ENCODE results near the gene GAS2. TPM values are rescaled to one million over a fixed set of nuclear protein-coding genes. Genes with fewer than 3 reads are reported as not detected.

GAS2 gene
- polyA plus RNA-seq, 1 donor from 2014 or later: 3.4 TPM

DNA sequence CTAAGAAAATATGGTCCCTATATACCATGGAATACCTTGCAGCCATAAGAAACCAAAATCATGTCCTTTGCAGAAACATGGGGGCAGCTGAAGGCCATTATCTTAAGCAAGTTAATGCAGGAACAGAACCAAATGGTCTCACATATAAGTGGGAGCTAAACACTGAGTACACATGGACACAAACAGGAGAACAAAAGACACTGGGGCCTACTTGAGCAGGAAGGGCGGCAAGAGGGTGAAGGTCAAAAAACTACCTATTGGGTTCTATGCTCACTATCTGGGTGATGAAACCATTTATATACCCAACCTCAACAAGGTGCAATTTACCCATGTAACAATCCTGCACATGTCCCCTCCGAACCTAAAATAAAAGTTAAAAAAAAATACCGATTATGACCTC, 22.5 kb downstream of the GAS2 start:
- Mint-ChIP-seq H3K27ac (no peak overlapping the region), H3K9me3 (no peaks in the 10 kb centered on the region), H3K36me3 (no peaks in the 10 kb centered on the region), H3K4me1 (no peaks in the 10 kb centered on the region), H3K4me3 (no peak overlapping the region), H3K27me3 (peaks cover 2% of the 10 kb centered on the region)

GRCh38 chr11:22690257-22690656, 23.8 kb downstream of the GAS2 start:
- Mint-ChIP-seq H3K9me3 (no peaks in the 10 kb centered on the region), H3K4me1 (no peaks in the 10 kb centered on the region), H3K27me3 (no peaks in the 10 kb centered on the region), H3K27ac (no peak overlapping the region), H3K4me3 (no peak overlapping the region), H3K36me3 (no peaks in the 10 kb centered on the region)

DNA sequence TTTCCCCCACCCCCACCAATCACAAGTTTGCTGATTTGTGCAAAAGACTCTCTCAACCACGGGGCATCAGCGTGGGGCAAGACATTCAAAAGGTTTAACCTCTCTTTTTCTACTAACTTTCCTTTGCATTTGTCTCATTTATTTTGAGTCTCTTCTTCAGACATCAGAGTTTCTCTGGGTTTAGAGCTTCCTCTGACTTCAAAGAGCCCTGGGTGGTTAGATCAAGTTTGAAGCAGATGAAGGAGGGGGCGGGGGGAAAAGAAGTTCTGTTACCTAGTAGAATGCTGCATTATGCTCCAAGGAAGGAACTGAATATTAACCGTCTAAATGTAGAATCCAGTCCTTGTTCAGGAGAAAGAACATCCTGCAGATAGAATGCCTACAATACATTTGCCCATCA, 24.5 kb downstream of the GAS2 start:
- H3K27ac Mint-ChIP-seq: no peak overlapping the region

GRCh38 chr11:22699388-22699787, 33.0 kb downstream of the GAS2 start:
- no peak overlapping the region for H3K4me3 Mint-ChIP-seq
- H3K27me3 Mint-ChIP-seq: peaks cover 1% of the 10 kb centered on the region
- H3K27ac Mint-ChIP-seq: no peak overlapping the region
- peaks cover 2% of the 10 kb centered on the region for H3K36me3 Mint-ChIP-seq
- H3K9me3 Mint-ChIP-seq: no peaks in the 10 kb centered on the region
- H3K4me1 Mint-ChIP-seq: no peaks in the 10 kb centered on the region

More for the DNA sequence above, 24.5 kb downstream of the GAS2 start:
- Mint-ChIP-seq H3K4me1 (no peaks in the 10 kb centered on the region), H3K9me3 (no peaks in the 10 kb centered on the region), H3K27me3 (no peaks in the 10 kb centered on the region), H3K36me3 (no peaks in the 10 kb centered on the region), H3K4me3 (no peak overlapping the region)

GRCh38 chr11:22702031-22702430, 35.6 kb downstream of the GAS2 start:
- H3K36me3 Mint-ChIP-seq: peaks cover 2% of the 10 kb centered on the region
- H3K27me3 Mint-ChIP-seq: peaks cover 1% of the 10 kb centered on the region
- H3K4me3 Mint-ChIP-seq: no peak overlapping the region
- H3K4me1 Mint-ChIP-seq: no peaks in the 10 kb centered on the region
- no peak overlapping the region for H3K27ac Mint-ChIP-seq
- no peaks in the 10 kb centered on the region for H3K9me3 Mint-ChIP-seq

DNA sequence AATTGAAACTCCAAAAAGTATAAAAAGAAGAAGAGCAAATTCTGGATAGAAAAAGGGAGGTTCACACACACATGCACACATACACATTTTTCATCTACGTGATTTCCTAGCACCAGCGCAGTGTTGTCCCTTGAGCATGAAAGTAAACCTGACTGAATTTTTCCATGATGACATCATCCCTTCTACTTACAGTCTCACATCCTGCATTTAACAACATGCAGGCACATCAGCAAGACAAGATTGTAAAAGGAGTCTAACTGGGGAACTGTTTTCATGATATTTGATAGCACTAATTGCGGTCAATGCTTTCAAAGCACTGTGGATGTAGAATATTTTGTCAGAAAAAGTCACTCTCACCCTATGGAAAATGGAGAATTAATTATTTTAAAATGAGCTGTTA, 36.6 kb downstream of the GAS2 start:
- peaks cover 2% of the 10 kb centered on the region for H3K36me3 Mint-ChIP-seq
- no peak overlapping the region for H3K27ac Mint-ChIP-seq
- no peak overlapping the region for H3K4me3 Mint-ChIP-seq
- peaks cover 1% of the 10 kb centered on the region for H3K27me3 Mint-ChIP-seq
- peaks cover 0 to 2% (median 0%) of the 10 kb centered on the region in 3 donors for H3K4me1 Mint-ChIP-seq
- peaks cover 0 to 2% (median 0%) of the 10 kb centered on the region in 3 donors for H3K9me3 Mint-ChIP-seq

DNA sequence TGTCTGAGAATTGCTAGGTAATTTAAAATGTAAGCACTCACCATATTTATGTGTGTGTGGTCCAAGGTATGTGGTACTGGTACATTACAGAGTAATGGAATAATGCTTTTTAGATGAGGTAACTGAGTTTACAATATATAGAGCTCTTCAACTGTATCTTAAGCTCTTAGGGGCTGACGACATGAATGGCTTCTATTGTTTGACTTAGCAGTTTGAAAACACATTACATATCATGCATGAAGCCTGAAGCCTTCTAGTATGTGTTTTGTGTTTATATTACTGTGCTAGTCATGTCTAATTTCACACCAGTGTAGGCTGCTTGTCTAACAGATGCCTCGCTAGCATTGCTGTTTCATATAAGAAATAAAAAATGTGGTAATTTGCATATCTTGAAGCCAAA, 37.2 kb downstream of the GAS2 start:
- H3K4me3 Mint-ChIP-seq: no peak overlapping the region
- peaks cover 0 to 2% (median 0%) of the 10 kb centered on the region in 3 donors for H3K9me3 Mint-ChIP-seq
- H3K36me3 Mint-ChIP-seq: peaks cover 2% of the 10 kb centered on the region
- peaks cover 0 to 2% (median 0%) of the 10 kb centered on the region in 3 donors for H3K4me1 Mint-ChIP-seq
- peaks cover 1% of the 10 kb centered on the region for H3K27me3 Mint-ChIP-seq
- H3K27ac Mint-ChIP-seq: no peak overlapping the region

DNA sequence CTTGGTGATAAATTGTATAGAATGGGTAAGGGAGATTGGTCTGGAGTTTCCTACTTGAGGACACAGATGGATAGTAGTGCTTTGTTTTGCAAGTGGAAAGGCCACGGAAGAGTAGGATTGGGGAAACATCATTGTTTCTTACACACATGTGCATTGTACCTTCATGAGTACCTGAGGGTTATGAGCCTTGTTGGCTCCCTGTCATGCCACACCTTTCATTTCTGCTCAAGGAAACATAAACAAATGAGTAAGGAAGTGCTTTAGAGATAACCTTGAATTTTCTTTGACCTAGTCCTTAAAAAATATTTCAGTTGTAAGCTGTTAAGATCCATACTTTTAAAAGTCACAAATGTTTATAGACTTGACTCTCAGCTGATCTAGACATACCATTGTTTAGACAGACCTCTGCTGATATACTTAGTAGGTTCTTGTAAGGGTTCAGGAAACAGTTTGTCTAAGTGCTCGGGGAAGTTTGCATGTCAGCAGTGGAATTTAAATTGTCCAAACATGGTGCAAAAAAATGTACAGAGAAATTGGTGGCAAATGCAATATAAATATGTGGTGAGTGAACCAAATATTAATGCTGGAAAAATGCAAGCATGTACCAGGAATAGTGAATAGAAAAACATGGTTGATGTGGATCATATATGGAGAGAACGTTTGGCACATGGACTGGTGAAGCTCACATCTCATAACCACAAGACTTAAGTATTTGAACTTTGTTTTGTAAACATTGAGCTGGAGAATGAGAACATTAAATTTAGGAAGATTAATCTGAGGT, 40.9 kb downstream of the GAS2 start:
- Mint-ChIP-seq H3K4me1 (peaks cover 0 to 2% (median 0%) of the 10 kb centered on the region in 3 donors), H3K27me3 (no peaks in the 10 kb centered on the region), H3K4me3 (no peak overlapping the region), H3K9me3 (peaks cover 0 to 2% (median 0%) of the 10 kb centered on the region in 3 donors), H3K36me3 (peaks cover 3% of the 10 kb centered on the region), H3K27ac (no peak overlapping the region)

DNA sequence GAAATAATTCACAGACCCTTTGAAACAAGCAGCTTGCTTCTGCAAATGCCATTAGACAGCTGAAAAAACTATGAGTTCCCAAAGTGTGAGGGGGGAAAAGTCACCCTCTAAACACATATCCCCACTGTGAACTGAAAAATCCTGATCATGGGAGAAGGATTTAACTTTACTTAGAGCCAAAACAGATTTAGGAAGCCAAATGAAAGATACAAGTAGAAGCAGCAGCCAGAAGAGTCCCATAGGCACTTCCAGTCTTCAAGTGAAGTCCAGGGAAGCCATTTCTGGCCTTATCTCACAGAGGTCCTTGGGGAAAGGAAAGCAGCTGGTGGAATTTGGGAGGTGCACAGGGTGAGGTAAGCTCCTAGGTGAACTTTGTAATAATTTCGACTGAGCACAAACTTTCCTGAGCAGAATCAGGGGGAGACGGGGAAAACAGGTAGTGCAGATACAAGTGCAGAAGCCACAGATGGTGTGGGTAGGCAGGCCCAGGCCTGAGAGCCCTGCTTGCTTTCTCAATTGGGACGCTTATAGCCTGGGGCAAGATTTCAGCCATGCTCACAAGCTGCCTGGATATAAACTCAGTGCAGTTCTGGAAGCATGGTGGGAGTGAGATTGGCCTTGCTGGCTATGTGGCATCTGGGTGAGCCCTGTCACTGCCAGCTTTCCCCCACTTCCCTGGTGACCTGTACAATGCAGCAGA, 44.8 kb downstream of the GAS2 start:
- peaks cover 0 to 8% (median 4%) of the 10 kb centered on the region in 3 donors for H3K9me3 Mint-ChIP-seq
- H3K4me3 Mint-ChIP-seq: no peak overlapping the region
- H3K36me3 Mint-ChIP-seq: peaks cover 3% of the 10 kb centered on the region
- no peak overlapping the region for H3K27ac Mint-ChIP-seq
- no peaks in the 10 kb centered on the region for H3K27me3 Mint-ChIP-seq
- H3K4me1 Mint-ChIP-seq: peaks cover 0 to 2% (median 0%) of the 10 kb centered on the region in 3 donors

- no peak overlapping the region for H3K27ac Mint-ChIP-seq
- H3K9me3 Mint-ChIP-seq: peaks cover 0 to 8% (median 4%) of the 10 kb centered on the region in 3 donors
- no peak overlapping the region for H3K4me3 Mint-ChIP-seq
- peaks cover 0 to 2% (median 0%) of the 10 kb centered on the region in 3 donors for H3K4me1 Mint-ChIP-seq
- H3K36me3 Mint-ChIP-seq: peaks cover 3% of the 10 kb centered on the region
- no peaks in the 10 kb centered on the region for H3K27me3 Mint-ChIP-seq
Measured at GRCh38 chr11:22711880-22712279, 45.5 kb downstream of the GAS2 start.

DNA sequence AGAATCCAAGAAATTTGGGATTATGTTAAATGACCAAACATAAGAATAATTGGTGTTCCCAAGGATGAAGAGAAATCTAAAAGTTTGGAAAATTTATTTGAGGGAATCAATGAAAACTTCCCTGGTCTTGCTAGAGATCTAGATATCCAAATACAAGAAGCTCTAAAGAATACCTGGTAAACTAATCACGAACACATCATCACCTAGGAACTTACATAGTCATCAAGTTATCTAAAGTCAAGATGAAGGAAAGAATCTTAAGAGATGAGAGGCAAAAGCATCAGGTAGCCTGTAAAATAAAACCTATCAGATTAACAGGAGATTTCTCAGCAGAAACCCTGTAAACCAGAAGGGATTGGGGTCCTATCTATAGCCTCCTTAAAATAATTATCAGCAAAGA, 46.9 kb downstream of the GAS2 start:
- Mint-ChIP-seq H3K27ac (no peak overlapping the region), H3K27me3 (no peaks in the 10 kb centered on the region), H3K4me1 (no peaks in the 10 kb centered on the region), H3K9me3 (peaks cover 1 to 8% (median 2%) of the 10 kb centered on the region in 3 donors), H3K4me3 (no peak overlapping the region), H3K36me3 (peaks cover 3% of the 10 kb centered on the region)

GRCh38 chr11:22715971-22716370, 49.6 kb downstream of the GAS2 start:
- Mint-ChIP-seq H3K4me3 (no peak overlapping the region), H3K27me3 (no peaks in the 10 kb centered on the region), H3K4me1 (no peaks in the 10 kb centered on the region), H3K27ac (no peak overlapping the region), H3K9me3 (peaks cover 1 to 8% (median 2%) of the 10 kb centered on the region in 3 donors), H3K36me3 (peaks cover 3% of the 10 kb centered on the region)

GRCh38 chr11:22720457-22720856, 54.0 kb downstream of the GAS2 start:
- Mint-ChIP-seq H3K4me3 (no peak overlapping the region), H3K27ac (no peak overlapping the region)

DNA sequence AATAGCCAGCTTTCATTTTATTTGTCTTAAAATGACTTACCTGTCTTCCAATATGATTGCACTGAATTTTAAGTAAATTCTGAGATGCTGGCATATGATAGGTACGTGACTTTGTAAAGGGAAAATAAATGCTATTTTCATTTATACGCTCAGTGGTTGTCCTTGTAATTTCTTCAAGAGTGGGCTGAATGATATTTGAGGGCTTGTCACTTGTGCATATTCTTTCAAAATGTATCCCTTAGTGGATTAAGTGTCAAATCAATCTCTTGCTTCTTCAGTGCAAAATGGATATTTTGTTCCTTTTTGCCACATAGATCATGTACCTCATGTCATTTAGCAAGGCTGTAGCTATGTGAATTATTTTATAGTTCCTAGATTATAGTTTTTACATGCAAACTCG, 56.9 kb downstream of the GAS2 start:
- Mint-ChIP-seq H3K9me3 (no peaks in the 10 kb centered on the region), H3K27me3 (no peaks in the 10 kb centered on the region), H3K4me3 (no peak overlapping the region), H3K27ac (no peak overlapping the region), H3K36me3 (no peaks in the 10 kb centered on the region), H3K4me1 (no peaks in the 10 kb centered on the region)

More at GRCh38 chr11:22720457-22720856, 54.0 kb downstream of the GAS2 start:
- H3K4me1 Mint-ChIP-seq: no peaks in the 10 kb centered on the region
- no peaks in the 10 kb centered on the region for H3K27me3 Mint-ChIP-seq
- no peaks in the 10 kb centered on the region for H3K36me3 Mint-ChIP-seq
- peaks cover 0 to 1% (median 0%) of the 10 kb centered on the region in 3 donors for H3K9me3 Mint-ChIP-seq

DNA sequence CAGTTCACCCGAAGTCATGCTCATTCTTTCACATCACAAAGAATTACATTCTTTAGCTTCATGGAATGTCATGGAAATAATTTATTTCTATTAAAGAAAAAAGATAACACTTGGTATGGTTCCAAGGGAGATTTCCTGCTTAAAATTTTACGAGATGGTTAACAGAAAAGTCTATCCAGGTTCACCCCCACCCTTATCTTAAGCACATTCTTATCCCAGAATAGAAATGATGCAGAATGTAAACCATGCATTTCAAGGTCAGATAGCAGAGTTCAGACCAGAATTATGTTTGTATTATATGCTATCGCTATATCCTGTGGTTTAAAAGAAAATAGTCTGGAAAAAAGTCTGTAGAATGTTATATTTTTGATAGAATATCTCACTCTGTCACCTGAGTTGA, 58.7 kb downstream of the GAS2 start:
- Mint-ChIP-seq H3K4me1 (no peaks in the 10 kb centered on the region), H3K9me3 (no peaks in the 10 kb centered on the region), H3K4me3 (no peak overlapping the region), H3K27ac (no peak overlapping the region), H3K36me3 (no peaks in the 10 kb centered on the region), H3K27me3 (no peaks in the 10 kb centered on the region)
